HL-60 (cell line): ENCODE results near the gene RALY.

ENCODE experiments used
- CTCF ChIP-seq: IDR thresholded peaks from one replicate; pipeline ENCODE4 v1.5.1; 2011; ENCODE audit warnings: low read length, control low read depth, inconsistent platforms; ENCODE audit not compliant: insufficient read depth
- GABPA ChIP-seq: IDR thresholded peaks from 2 replicates; pipeline ENCODE4 v1.6.1; 2012; ENCODE audit warnings: low read depth
- POLR2AphosphoS5 ChIP-seq: IDR thresholded peaks from 2 replicates; pipeline ENCODE4 v1.6.1; 2012; ENCODE audit warnings: low read depth
- REST ChIP-seq: IDR thresholded peaks from 2 replicates; pipeline ENCODE4 v1.6.1; 2012; ENCODE audit warnings: low read depth; ENCODE audit not compliant: insufficient replicate concordance

DNA sequence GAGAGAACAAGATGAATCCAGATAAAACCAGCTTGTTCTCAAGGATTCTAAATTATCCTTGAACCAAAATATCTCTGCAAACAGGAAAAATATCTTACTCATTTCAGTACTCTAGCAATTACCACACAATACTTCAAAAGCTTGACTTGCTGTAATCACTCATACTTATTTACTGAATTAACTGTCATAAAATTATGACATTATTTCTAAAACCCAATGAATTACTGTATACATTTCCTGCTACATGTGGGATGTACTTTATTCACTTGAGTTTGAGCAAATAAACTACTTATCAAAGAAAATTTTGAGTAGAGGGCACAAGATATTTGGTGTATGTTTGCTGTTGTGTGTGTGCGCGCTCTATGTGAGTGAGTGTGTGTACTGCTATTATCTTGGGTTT lies 108.6 kb downstream of the RALY start:
- TF ChIP-seq CTCF (no peak), POLR2AphosphoS5 (no peak), REST (no peak), GABPA (no peak)
